Upper lobe of left lung (tissue), 4 donors: ENCODE data around the gene SULF2.

Experiments
- CTCF ChIP-seq, 6 experiments: fragments of 450-650 bp in 4 of 6; fragments of 200-600 bp in 2 of 6; sonication (generic) in 2 of 6; IDR thresholded peaks; one replicate each; pipeline ENCODE4 v1.5.1; 2016 to 2019; ENCODE audit warnings: antibody characterized with exemption in 6 of 6
- EP300 ChIP-seq, 4 donors: sonication (generic); formaldehyde crosslinking; IDR thresholded peaks; one replicate each; pipeline ENCODE4 v1.5.1; 2017; ENCODE audit warnings: antibody characterized with exemption in 4 of 4, control low read depth in 2 of 4
- POLR2A ChIP-seq, 4 donors: fragments of 450-650 bp; IDR thresholded peaks; one replicate each; pipeline ENCODE4 v1.5.1; 2016 to 2017; ENCODE audit warnings: antibody characterized with exemption in 4 of 4, mild to moderate bottlenecking in 2 of 4
- POLR2AphosphoS5 ChIP-seq, 2 donors: sonication (generic); formaldehyde crosslinking; IDR thresholded peaks; one replicate each; pipeline ENCODE4 v1.5.1; 2017; ENCODE audit warnings: antibody characterized with exemption in 2 of 2

- TF ChIP-seq CTCF (IDR thresholded peaks at IDR 0.05), result no peak
- no peak for TF ChIP-seq POLR2A (IDR thresholded peaks at IDR 0.05)
- no peak for TF ChIP-seq POLR2AphosphoS5 (IDR thresholded peaks at IDR 0.05)
- TF ChIP-seq EP300 (IDR thresholded peaks at IDR 0.05), result no peak
Measured at GRCh38 chr20:47674145-47674544, 111.1 kb downstream of the SULF2 start.
